Measurements from ENCODE around the gene GBP3. TPM values are rescaled to one million over a fixed set of nuclear protein-coding genes. Genes with fewer than 3 reads are reported as not detected.

GBP3 gene
- total and polyA plus RNA-seq, 9 of the 15 experiments (the other 6 are each of a cell fraction or from before 2014, with no cell fraction given): 0.07 to 0.14 (median 0.11) TPM; not detected in 4

Small RNA genes lying within 50 kb of the gene (small RNA-seq; reads per million reads assigned to genes)
- not detected for gene RF00019

Other genes with a start within 250 kb of the GBP3 start
Only the 7 nearest of the 8 such genes appear.
- gene GTF2B, start 131.3 kb downstream of the GBP3 start, total RNA-seq (2014; rRNA removed): 41.9 and 43.8 TPM in 2 replicates
- gene GTF2B, start 131.3 kb downstream of the GBP3 start, total RNA-seq (2014; rRNA removed; fragmentation: Illumina TruSeq; extraction: Trizol): 68.6 and 80.2 TPM in 2 replicates
- 62.8 and 66.0 TPM in 2 replicates for gene GTF2B, start 131.3 kb downstream of the GBP3 start, total RNA-seq (2015; rRNA removed; fragmentation: Illumina TruSeq; extraction: Trizol)
- gene GTF2B, start 131.3 kb downstream of the GBP3 start, total RNA-seq (2021): 34.5 and 35.3 TPM in 2 replicates
- 49.7 and 67.3 TPM in 2 replicates for gene GTF2B, start 131.3 kb downstream of the GBP3 start, polyA plus RNA-seq (2011; rRNA removed)
- 63.5 and 64.5 TPM in 2 replicates for gene GTF2B, start 131.3 kb downstream of the GBP3 start, polyA plus RNA-seq (2014; fragmentation: Illumina TruSeq; extraction: Trizol)
- gene GTF2B, start 131.3 kb downstream of the GBP3 start, polyA plus RNA-seq (2014; fragmentation: Nextera tagmentation; extraction: Ambion mirVana): 100 to 1,000 TPM in 1 of 2 experiments, 10 to 100 TPM in 1; 94.1 to 113 TPM
- 59.0 and 60.7 TPM in 2 replicates for gene GTF2B, start 131.3 kb downstream of the GBP3 start, polyA plus RNA-seq (2014; rRNA removed)
- 19.2 and 19.8 TPM in 2 replicates for gene KYAT3, start 30.2 kb downstream of the GBP3 start, total RNA-seq (2014; rRNA removed)
- 44.6 and 48.5 TPM in 2 replicates for gene KYAT3, start 30.2 kb downstream of the GBP3 start, total RNA-seq (2014; rRNA removed; fragmentation: Illumina TruSeq; extraction: Trizol)
- gene KYAT3, start 30.2 kb downstream of the GBP3 start, total RNA-seq (2015; rRNA removed; fragmentation: Illumina TruSeq; extraction: Trizol): 31.7 and 33.7 TPM in 2 replicates
- 30.5 and 32.8 TPM in 2 replicates for gene KYAT3, start 30.2 kb downstream of the GBP3 start, total RNA-seq (2021)
- 34.3 and 60.3 TPM in 2 replicates for gene KYAT3, start 30.2 kb downstream of the GBP3 start, polyA plus RNA-seq (2011; rRNA removed)
- gene KYAT3, start 30.2 kb downstream of the GBP3 start, polyA plus RNA-seq (2014; fragmentation: Illumina TruSeq; extraction: Trizol): 38.4 and 47.6 TPM in 2 replicates
- 10 to 100 TPM; 51.8 to 54.8 TPM for gene KYAT3, start 30.2 kb downstream of the GBP3 start, polyA plus RNA-seq (2014; fragmentation: Nextera tagmentation; extraction: Ambion mirVana)
- gene KYAT3, start 30.2 kb downstream of the GBP3 start, polyA plus RNA-seq (2014; rRNA removed): 36.3 and 37.4 TPM in 2 replicates
- gene RBMXL1, start 30.2 kb downstream of the GBP3 start, total RNA-seq (2014; rRNA removed): 11.4 and 12.9 TPM in 2 replicates
- gene RBMXL1, start 30.2 kb downstream of the GBP3 start, total RNA-seq (2014; rRNA removed; fragmentation: Illumina TruSeq; extraction: Trizol): 21.2 and 24.9 TPM in 2 replicates
- 19.2 and 19.4 TPM in 2 replicates for gene RBMXL1, start 30.2 kb downstream of the GBP3 start, total RNA-seq (2015; rRNA removed; fragmentation: Illumina TruSeq; extraction: Trizol)
- 19.0 and 21.8 TPM in 2 replicates for gene RBMXL1, start 30.2 kb downstream of the GBP3 start, total RNA-seq (2021)
- 8.4 and 12.7 TPM in 2 replicates for gene RBMXL1, start 30.2 kb downstream of the GBP3 start, polyA plus RNA-seq (2011; rRNA removed)
- 16.4 and 21.7 TPM in 2 replicates for gene RBMXL1, start 30.2 kb downstream of the GBP3 start, polyA plus RNA-seq (2014; fragmentation: Illumina TruSeq; extraction: Trizol)
- gene RBMXL1, start 30.2 kb downstream of the GBP3 start, polyA plus RNA-seq (2014; fragmentation: Nextera tagmentation; extraction: Ambion mirVana): 10 to 100 TPM; 12.3 to 13.0 TPM
- 9.5 and 10.2 TPM in 2 replicates for gene RBMXL1, start 30.2 kb downstream of the GBP3 start, polyA plus RNA-seq (2014; rRNA removed)
- not detected in 2 replicates for gene GBP1, start 42.3 kb upstream of the GBP3 start, total RNA-seq (2014; rRNA removed)
- gene GBP1, start 42.3 kb upstream of the GBP3 start, total RNA-seq (2014; rRNA removed; fragmentation: Illumina TruSeq; extraction: Trizol): not detected in 2 replicates
- not detected in 2 replicates for gene GBP1, start 42.3 kb upstream of the GBP3 start, total RNA-seq (2015; rRNA removed; fragmentation: Illumina TruSeq; extraction: Trizol)
- gene GBP1, start 42.3 kb upstream of the GBP3 start, total RNA-seq (2021): 0.20 TPM in 1 of 2 replicates, not detected in the other
- not detected in 2 replicates for gene GBP1, start 42.3 kb upstream of the GBP3 start, polyA plus RNA-seq (2011; rRNA removed)
- not detected in 2 replicates for gene GBP1, start 42.3 kb upstream of the GBP3 start, polyA plus RNA-seq (2014; fragmentation: Illumina TruSeq; extraction: Trizol)
- gene GBP1, start 42.3 kb upstream of the GBP3 start, polyA plus RNA-seq (2014; fragmentation: Nextera tagmentation; extraction: Ambion mirVana): not detected
- not detected in 2 replicates for gene GBP1, start 42.3 kb upstream of the GBP3 start, polyA plus RNA-seq (2014; rRNA removed)
- 0.45 and 0.73 TPM in 2 replicates for gene GBP2, start 103.2 kb upstream of the GBP3 start, total RNA-seq (2014; rRNA removed)
- 0.69 and 1.1 TPM in 2 replicates for gene GBP2, start 103.2 kb upstream of the GBP3 start, total RNA-seq (2014; rRNA removed; fragmentation: Illumina TruSeq; extraction: Trizol)
- 2.0 and 2.2 TPM in 2 replicates for gene GBP2, start 103.2 kb upstream of the GBP3 start, total RNA-seq (2015; rRNA removed; fragmentation: Illumina TruSeq; extraction: Trizol)
- gene GBP2, start 103.2 kb upstream of the GBP3 start, total RNA-seq (2021): 0.71 and 1.1 TPM in 2 replicates
- 0.45 and 2.2 TPM in 2 replicates for gene GBP2, start 103.2 kb upstream of the GBP3 start, polyA plus RNA-seq (2011; rRNA removed)
- 0.98 and 1.0 TPM in 2 replicates for gene GBP2, start 103.2 kb upstream of the GBP3 start, polyA plus RNA-seq (2014; fragmentation: Illumina TruSeq; extraction: Trizol)
- gene GBP2, start 103.2 kb upstream of the GBP3 start, polyA plus RNA-seq (2014; fragmentation: Nextera tagmentation; extraction: Ambion mirVana): under 1 TPM; 0.63 to 0.84 TPM
- gene GBP2, start 103.2 kb upstream of the GBP3 start, polyA plus RNA-seq (2014; rRNA removed): 0.58 and 1.7 TPM in 2 replicates
- gene GBP7, start 153.1 kb upstream of the GBP3 start, total RNA-seq (2014; rRNA removed): not detected in 2 replicates
- gene GBP7, start 153.1 kb upstream of the GBP3 start, total RNA-seq (2014; rRNA removed; fragmentation: Illumina TruSeq; extraction: Trizol): not detected in 2 replicates
- gene GBP7, start 153.1 kb upstream of the GBP3 start, total RNA-seq (2015; rRNA removed; fragmentation: Illumina TruSeq; extraction: Trizol): not detected in 2 replicates
- gene GBP7, start 153.1 kb upstream of the GBP3 start, total RNA-seq (2021): not detected in 2 replicates
- gene GBP7, start 153.1 kb upstream of the GBP3 start, polyA plus RNA-seq (2011; rRNA removed): not detected in 2 replicates
- not detected in 2 replicates for gene GBP7, start 153.1 kb upstream of the GBP3 start, polyA plus RNA-seq (2014; fragmentation: Illumina TruSeq; extraction: Trizol)
- under 1 TPM in 1 of 2 experiments, not detected in 1; 0.03 TPM for gene GBP7, start 153.1 kb upstream of the GBP3 start, polyA plus RNA-seq (2014; fragmentation: Nextera tagmentation; extraction: Ambion mirVana)
- gene GBP7, start 153.1 kb upstream of the GBP3 start, polyA plus RNA-seq (2014; rRNA removed): not detected in 2 replicates
- 0.05 and 0.08 TPM in 2 replicates for gene GBP4, start 176.1 kb upstream of the GBP3 start, total RNA-seq (2014; rRNA removed)
- 0.07 and 0.19 TPM in 2 replicates for gene GBP4, start 176.1 kb upstream of the GBP3 start, total RNA-seq (2014; rRNA removed; fragmentation: Illumina TruSeq; extraction: Trizol)
- 0.04 and 0.22 TPM in 2 replicates for gene GBP4, start 176.1 kb upstream of the GBP3 start, total RNA-seq (2015; rRNA removed; fragmentation: Illumina TruSeq; extraction: Trizol)
- gene GBP4, start 176.1 kb upstream of the GBP3 start, total RNA-seq (2021): 0.11 and 0.24 TPM in 2 replicates
- 0.40 and 1.5 TPM in 2 replicates for gene GBP4, start 176.1 kb upstream of the GBP3 start, polyA plus RNA-seq (2011; rRNA removed)
- 0.04 and 0.11 TPM in 2 replicates for gene GBP4, start 176.1 kb upstream of the GBP3 start, polyA plus RNA-seq (2014; fragmentation: Illumina TruSeq; extraction: Trizol)
- under 1 TPM; 0.04 to 0.11 TPM for gene GBP4, start 176.1 kb upstream of the GBP3 start, polyA plus RNA-seq (2014; fragmentation: Nextera tagmentation; extraction: Ambion mirVana)
- gene GBP4, start 176.1 kb upstream of the GBP3 start, polyA plus RNA-seq (2014; rRNA removed): 0.07 and 0.17 TPM in 2 replicates